HL-60 (cell line): ENCODE results near the gene PLPPR1.

Source experiments
- DNase-seq, 2 experiments: peaks; one replicate each; pipeline ENCODE4 v3.0.0-alpha.2; 2010 to 2020; ENCODE audit warnings: low read depth in 1 of 2, low spot score in 1 of 2
- H3K27ac ChIP-seq: fragments of 250-450 bp; sonication (Bioruptor Pico); replicated peaks from 2 replicates; pipeline ENCODE4 v1.5.1; 2020; ENCODE audit warnings: mild to moderate bottlenecking, moderate library complexity
- H3K27me3 ChIP-seq: fragments of 250-450 bp; sonication (Bioruptor Pico); 2 replicates; pipeline ENCODE4 v1.5.1; 2021; ENCODE audit warnings: mild to moderate bottlenecking, moderate library complexity; ENCODE audit not compliant: insufficient read depth, poor library complexity, severe bottlenecking
- H3K4me3 ChIP-seq: replicated peaks from 2 replicates; pipeline ENCODE4 v1.5.1; 2011; ENCODE audit warnings: mild to moderate bottlenecking, control low read depth, low read length; ENCODE audit not compliant: insufficient read depth
- GABPA ChIP-seq: IDR thresholded peaks from 2 replicates; pipeline ENCODE4 v1.6.1; 2012; ENCODE audit warnings: low read depth
- POLR2AphosphoS5 ChIP-seq: IDR thresholded peaks from 2 replicates; pipeline ENCODE4 v1.6.1; 2012; ENCODE audit warnings: low read depth
- SPI1 ChIP-seq: IDR thresholded peaks from 2 replicates; pipeline ENCODE4 v1.6.1; 2012; ENCODE audit warnings: low read depth, mild to moderate bottlenecking, borderline replicate concordance
- TF ChIP-seq, protein P1 (sequence below): IDR thresholded peaks from one replicate; pipeline ENCODE4 v1.5.1; 2011; ENCODE audit warnings: low read length, control low read depth, inconsistent platforms; ENCODE audit not compliant: insufficient read depth
- TF ChIP-seq, protein P2 (sequence below): IDR thresholded peaks from 2 replicates; pipeline ENCODE4 v1.6.1; 2012; ENCODE audit warnings: low read depth; ENCODE audit not compliant: insufficient replicate concordance

The PLPPR1 gene

DNA sequence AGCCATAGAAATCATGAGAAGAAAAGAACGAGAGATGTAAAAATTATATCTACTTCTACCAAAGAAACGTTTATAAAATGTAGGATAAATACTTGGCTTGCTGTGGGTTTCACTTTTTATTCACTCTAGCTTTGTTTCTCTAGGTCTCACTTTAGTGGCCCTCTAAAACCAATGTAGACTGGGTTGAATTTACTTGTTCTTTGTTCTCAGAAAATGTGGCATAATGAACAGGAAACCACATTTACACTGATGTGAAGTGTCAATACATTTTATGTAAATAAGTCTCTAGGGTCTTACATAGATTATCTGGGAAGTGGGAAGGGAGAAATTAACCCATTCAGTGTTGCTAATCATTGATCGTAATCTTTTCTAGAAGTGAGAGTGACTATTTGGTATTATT, 58.9 kb downstream of the PLPPR1 start:
- Histone ChIP-seq H3K27me3 (no peaks in the 10 kb centered on the region), H3K4me3 (no peak overlapping the region), H3K27ac (no peak overlapping the region)
- DNase-seq = no peak
- no peak for TF ChIP-seq GABPA
- TF ChIP-seq SPI1 = no peak
- TF ChIP-seq, protein P1, sequence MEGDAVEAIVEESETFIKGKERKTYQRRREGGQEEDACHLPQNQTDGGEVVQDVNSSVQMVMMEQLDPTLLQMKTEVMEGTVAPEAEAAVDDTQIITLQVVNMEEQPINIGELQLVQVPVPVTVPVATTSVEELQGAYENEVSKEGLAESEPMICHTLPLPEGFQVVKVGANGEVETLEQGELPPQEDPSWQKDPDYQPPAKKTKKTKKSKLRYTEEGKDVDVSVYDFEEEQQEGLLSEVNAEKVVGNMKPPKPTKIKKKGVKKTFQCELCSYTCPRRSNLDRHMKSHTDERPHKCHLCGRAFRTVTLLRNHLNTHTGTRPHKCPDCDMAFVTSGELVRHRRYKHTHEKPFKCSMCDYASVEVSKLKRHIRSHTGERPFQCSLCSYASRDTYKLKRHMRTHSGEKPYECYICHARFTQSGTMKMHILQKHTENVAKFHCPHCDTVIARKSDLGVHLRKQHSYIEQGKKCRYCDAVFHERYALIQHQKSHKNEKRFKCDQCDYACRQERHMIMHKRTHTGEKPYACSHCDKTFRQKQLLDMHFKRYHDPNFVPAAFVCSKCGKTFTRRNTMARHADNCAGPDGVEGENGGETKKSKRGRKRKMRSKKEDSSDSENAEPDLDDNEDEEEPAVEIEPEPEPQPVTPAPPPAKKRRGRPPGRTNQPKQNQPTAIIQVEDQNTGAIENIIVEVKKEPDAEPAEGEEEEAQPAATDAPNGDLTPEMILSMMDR = no peak
- TF ChIP-seq, protein P2, sequence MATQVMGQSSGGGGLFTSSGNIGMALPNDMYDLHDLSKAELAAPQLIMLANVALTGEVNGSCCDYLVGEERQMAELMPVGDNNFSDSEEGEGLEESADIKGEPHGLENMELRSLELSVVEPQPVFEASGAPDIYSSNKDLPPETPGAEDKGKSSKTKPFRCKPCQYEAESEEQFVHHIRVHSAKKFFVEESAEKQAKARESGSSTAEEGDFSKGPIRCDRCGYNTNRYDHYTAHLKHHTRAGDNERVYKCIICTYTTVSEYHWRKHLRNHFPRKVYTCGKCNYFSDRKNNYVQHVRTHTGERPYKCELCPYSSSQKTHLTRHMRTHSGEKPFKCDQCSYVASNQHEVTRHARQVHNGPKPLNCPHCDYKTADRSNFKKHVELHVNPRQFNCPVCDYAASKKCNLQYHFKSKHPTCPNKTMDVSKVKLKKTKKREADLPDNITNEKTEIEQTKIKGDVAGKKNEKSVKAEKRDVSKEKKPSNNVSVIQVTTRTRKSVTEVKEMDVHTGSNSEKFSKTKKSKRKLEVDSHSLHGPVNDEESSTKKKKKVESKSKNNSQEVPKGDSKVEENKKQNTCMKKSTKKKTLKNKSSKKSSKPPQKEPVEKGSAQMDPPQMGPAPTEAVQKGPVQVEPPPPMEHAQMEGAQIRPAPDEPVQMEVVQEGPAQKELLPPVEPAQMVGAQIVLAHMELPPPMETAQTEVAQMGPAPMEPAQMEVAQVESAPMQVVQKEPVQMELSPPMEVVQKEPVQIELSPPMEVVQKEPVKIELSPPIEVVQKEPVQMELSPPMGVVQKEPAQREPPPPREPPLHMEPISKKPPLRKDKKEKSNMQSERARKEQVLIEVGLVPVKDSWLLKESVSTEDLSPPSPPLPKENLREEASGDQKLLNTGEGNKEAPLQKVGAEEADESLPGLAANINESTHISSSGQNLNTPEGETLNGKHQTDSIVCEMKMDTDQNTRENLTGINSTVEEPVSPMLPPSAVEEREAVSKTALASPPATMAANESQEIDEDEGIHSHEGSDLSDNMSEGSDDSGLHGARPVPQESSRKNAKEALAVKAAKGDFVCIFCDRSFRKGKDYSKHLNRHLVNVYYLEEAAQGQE = no peak
- TF ChIP-seq POLR2AphosphoS5 = no peak

DNA sequence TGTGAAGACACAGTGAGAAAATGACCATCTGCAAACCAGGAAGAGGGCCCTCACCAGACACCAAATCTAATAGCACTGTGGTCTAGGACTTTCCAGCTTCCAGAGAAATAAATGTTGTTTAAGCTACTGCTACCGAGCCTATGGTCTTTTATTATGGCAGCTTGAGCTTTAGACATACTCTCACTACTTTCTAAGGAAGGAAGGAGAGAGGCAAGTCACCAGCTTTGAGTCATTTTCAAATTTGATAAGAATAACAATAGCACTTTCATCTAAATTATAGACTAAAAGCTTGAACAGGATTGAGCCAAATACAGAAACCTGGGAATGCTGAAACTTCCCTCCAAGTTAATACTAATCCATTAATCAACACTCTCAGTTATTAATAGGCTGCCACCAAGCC, 64.4 kb downstream of the PLPPR1 start:
- no peak overlapping the region for H3K4me3 ChIP-seq
- no peak for DNase-seq
- H3K27ac ChIP-seq = no peak overlapping the region
- H3K27me3 ChIP-seq = no peaks in the 10 kb centered on the region
- TF ChIP-seq, protein P1 = no peak
- TF ChIP-seq, protein P2 = no peak
- no peak for TF ChIP-seq POLR2AphosphoS5
- no peak for TF ChIP-seq SPI1
- TF ChIP-seq GABPA = no peak

DNA sequence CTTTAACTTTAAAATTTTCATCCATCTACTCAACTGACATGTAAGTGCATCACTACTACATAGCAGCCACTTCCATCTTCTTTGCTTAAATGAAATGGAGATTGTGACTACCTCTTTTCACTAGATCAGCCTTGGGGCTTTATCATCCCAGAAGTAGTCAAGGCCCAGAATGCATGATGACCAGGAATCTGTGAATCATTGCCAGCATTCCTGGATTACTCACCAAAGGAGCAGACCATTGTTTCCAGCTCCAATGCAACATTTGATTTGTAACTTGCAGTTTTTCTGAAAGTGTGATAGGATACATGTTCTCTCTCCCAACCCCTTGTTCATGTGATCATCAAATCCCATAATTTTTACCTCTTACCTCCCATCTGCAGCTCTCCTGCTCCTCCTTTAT, 65.1 kb downstream of the PLPPR1 start:
- Histone ChIP-seq H3K27me3 (no peaks in the 10 kb centered on the region), H3K4me3 (no peak overlapping the region), H3K27ac (no peak overlapping the region)
- no peak for DNase-seq
- TF ChIP-seq GABPA (no peak), SPI1 (no peak), POLR2AphosphoS5 (no peak)
- TF ChIP-seq, protein P1 = no peak
- TF ChIP-seq, protein P2 = no peak
